COR-L47 (cell line): ENCODE data around the gene ZNF654.
"Not testable (repeated sequence)": the region's sequence is repeated elsewhere in the genome, so short reads cannot be mapped to it uniquely, and the experiment has no call there.

Source experiments
- DNase-seq: peaks from one replicate; lab custom pipeline; 2025; lab: John Stamatoyannopoulos, UW

The ZNF654 gene

DNA sequence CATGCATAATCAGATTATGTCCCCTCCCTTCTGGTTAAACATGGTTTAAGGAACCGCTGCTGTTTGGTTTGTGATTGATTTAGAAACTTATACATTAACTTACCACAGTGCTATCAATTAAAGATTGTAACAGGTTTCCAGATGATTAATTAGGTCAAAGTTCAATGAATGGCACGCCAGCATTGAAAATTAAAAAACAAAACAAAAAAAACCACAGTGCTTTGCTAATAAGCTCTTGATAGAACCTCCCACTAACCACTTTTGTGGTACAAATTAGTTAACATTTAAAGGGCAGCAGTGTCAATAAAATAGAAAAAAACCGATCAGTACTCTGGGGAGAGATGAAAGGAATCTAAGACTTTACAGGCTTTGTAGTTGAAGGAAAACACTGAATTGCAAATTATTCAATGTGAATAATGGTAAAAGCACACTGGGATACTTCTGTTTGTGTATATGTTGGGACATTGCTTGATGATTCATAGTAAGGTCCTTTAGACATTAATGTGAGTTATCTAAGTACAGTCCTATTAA is 83.1 kb downstream of the ZNF654 start:
- no peak for DNase-seq

DNA sequence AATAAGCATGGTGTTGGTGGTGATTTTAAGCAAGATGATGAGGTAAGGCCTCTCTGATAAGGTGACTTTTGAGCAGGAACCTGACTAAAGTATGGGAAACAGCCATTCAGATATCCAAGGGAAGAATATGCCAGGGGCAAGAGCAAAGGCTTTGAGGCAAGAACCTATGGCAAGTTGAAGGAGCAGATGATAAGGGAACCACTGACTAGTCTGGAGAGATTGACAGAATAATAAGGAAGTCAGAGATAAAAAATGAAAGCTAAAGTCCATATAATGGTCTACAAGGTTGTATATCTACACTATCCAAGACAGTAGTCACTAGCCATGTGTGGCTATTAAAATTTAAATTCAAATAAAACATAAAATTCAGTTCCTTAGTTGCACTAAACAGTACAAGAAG is 88.2 kb downstream of the ZNF654 start:
- no peak for DNase-seq

DNA sequence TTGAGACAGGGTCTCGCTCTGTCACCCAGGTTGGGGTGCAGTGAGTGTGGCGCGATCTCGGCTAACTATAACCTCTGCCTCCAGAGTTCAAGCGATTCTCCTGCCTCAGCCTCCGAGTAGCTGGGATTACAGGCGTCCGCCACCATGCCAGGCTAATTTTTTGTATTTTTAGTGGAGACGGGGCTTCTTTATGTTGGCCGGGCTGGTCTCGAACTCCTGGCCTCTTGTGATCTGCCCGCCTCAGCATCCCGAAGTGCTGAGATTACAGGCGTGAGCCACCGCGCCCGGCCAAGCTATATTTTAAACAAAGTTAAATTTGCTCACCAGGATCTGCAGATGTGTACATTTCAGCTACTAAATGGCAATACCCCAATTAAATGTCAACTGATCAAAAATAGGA is 89.6 kb downstream of the ZNF654 start:
- no peak for DNase-seq

DNA sequence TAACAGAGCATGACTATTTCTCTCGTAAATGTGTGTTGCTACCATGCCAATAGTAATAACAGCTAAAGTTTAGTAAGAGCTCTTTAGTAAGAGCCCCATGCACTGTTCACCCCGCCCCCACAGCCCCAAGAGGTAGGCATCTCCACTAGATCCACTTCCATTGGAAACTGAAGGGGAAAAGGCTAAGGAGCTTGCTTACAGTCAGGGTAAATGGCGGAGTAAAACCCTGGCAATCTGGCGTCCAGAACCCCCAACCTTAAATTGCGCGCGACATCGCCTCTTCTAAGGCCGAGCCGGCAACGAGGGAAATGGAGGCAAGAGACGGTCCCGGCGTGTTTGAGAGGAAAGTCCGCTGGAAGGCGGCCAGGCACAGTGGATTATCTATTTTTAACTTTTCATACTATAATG is 90.0 kb downstream of the ZNF654 start:
- peak; percentile 9 for DNase-seq

- DNase-seq: peak; percentile 75
Observed at GRCh38 chr3:88149509-88150362, 90.7 kb downstream of the ZNF654 start, which contains the start of gene C3orf38. Gene C3orf38 (plus strand): TSS chr3:88149959. CDS start chr3:88150053, 94 bp downstream.

GRCh38 chr3:88150371-88150770 is 91.3 kb downstream of the ZNF654 start:
- no peak for DNase-seq

- DNase-seq: no peak
Observed at GRCh38 chr3:88150806-88151205, 91.8 kb downstream of the ZNF654 start.

DNA sequence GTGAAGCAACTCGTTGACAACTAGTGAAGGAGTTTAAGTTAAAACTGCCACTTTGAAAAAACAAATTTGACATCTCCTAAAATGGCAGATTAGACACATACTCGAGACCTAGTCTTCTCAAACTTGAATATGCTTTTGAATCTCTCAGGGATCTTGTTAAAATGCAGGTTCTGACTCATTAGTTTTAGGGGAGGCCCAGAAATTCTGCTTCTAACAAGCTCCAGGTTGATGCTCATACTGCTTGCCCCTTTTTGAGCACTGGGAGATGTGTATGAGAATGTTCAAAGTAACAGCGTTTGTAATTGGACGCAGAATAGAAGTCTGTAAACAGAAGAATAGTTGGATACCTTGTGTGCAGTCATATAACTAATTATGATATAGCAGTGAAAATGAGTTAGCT is 92.3 kb downstream of the ZNF654 start:
- DNase-seq: no peak

DNA sequence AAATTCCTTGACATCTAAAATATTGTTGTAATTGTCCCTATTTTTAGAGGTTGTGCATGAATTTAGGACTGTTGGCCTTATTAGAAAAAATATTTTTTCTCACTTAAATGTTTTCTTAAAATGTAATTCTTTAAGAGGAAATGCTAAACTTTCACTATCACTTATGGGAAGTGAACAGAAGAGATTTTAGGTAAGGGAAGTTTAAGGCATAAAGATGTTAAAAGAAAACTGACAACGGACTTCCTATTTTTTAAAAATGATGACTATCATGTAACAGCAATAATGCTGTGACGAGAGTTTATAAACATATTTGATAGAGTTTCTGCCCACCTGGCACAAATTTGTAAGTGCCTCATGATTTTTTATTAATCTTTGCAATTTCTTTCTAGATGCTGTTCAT is 93.8 kb downstream of the ZNF654 start:
- DNase-seq: no peak

- no peak for DNase-seq
Observed at GRCh38 chr3:88166419-88166971, 107.4 kb downstream of the ZNF654 start.

DNA sequence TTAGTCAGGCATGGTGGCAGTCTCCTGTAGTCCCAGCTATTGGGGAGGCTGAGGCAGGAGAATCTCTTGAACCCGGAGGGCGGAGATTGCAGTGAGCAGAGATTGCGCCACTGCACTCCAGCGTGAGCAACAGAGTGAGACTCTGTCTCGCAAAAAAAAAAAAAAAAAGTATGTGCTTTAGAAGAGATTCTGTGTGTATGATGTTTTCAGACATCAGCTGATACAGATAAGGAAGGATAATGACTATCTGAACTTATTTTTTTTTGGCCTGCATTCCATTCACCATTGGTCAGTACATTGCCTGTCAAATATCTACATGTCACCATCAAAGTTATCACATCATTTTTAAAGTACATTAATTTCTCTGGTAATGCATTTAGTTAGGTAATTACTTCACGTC is 108.1 kb downstream of the ZNF654 start:
- DNase-seq: no peak

DNA sequence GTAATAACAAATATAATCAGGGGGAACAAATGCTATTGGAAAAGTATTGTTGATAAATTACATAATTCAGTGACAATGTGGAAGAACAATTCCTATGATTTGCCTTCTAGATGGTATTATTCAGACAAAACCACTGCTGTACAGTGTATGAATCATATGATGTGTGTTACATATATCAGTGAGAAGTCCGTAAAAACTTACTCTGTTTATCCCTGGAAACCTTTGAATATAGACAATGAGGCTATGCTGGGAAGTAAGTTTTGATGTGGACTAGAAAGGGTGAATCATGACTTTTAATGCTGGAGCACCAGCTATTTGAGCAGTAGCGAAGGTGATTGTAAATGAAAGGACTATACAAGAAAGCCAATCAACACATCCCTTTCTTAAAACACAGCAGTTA is 108.6 kb downstream of the ZNF654 start:
- no peak for DNase-seq

- no peak for DNase-seq
Observed at GRCh38 chr3:88168171-88168570, 109.1 kb downstream of the ZNF654 start.

GRCh38 chr3:88180398-88180999 is 121.4 kb downstream of the ZNF654 start:
- peak; percentile 1 for DNase-seq

DNA sequence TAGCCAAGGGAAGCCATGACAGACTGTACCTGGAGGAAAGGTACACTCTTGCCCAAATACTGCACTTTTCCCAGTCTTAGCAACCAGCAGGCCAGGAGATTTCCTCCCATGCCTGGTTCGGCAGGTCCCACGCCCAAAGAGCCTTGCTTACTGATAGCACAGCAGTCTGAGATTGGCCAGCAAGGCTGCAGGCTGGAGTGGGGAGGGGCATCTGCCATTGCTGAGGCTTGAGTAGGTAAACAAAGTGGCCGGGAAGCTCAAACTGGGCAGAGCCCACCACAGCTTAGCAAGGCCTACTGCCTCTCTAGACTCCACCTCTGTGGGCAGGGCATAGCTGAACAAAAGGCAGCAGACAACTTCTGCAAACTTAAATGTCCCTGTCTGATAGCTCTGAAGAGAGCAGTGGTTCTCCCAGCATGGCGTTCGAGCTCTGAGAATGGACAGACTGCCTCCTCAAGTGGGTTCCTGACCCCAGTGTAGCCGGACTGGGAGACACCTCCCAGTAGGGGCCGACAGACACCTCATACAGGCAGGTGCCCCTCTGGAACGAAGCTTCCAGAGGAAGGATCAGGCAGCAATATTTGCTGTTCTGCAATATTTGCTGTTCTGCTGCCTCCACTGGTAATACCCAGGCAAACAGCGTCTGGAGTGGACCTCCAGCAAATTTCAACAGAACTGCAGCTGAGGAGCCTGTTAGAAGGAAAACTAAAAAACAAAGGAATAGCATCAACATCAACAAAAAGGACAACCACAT is 123.3 kb downstream of the ZNF654 start:
- not testable (repeated sequence) for DNase-seq

- DNase-seq: no peak
Observed at GRCh38 chr3:88188436-88188835, 129.4 kb downstream of the ZNF654 start.

- DNase-seq: no peak
Observed at GRCh38 chr3:88189361-88189810, 130.3 kb downstream of the ZNF654 start.

DNA sequence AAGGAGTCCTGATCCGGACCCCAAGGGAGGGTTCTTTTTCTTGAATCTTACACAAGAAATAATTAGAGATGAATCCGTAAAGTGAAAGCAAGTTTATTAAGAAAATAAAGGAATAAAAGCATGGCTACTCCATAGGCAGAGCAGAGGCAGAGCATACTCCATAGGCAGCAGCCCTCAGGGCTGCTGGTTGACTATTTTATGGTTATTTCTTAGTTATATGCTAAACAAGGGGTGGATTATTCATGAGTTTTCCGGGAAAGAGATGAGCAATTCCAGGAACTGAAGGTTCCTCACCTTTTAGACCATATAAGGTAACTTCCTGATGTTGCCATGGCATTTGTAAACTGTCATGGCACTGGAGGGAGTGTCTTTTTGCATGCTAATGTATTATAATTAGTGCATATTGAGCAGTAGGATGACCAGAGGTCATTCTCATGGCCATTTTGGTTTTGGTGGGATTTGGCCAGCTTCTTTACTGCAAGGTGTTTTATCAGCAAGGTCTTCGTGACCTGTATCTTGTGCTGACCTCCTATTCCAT is 132.9 kb downstream of the ZNF654 start:
- DNase-seq: no peak

- DNase-seq: no peak
Observed at GRCh38 chr3:88192631-88193030, 133.6 kb downstream of the ZNF654 start.
